LNCaP clone FGC (cell line): ENCODE results near the gene SUMO4.

ENCODE experiments used
- DNase-seq: peaks from one replicate; pipeline ENCODE4 v3.0.0-alpha.2; 2011; ENCODE audit warnings: low read depth
- H3K4me3 ChIP-seq: 2 replicates; pipeline ENCODE4 v1.5.1; 2011; ENCODE audit warnings: mild to moderate bottlenecking, low read depth, low read length, control low read depth
- CTCF ChIP-seq: IDR thresholded peaks from 2 replicates; pipeline ENCODE4 v1.5.1; 2012; ENCODE audit warnings: mild to moderate bottlenecking; ENCODE audit not compliant: control insufficient read depth, insufficient read depth; ENCODE audit errors: extremely low read depth

Gene SUMO4

DNA sequence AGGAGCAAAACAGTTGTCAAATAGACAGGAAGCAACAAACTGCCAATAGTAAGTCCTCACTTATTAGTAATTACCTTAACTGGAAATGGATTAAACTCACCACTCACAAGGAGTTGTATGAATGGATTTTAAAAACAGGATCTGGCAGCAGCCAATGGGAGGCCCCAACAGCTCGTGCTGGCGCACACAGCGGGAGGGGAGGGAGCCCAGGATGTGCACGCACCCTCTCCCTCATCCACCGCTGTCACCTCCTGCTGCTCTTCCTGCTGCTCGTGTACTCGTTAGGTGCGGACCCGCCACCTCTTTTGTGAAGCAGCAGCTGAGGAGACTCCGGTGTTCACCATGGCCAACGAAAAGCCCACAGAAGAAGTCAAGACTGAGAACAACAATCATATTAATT, at the start of gene SUMO4:
TSS of gene SUMO4 (plus strand) at position 213 of the 400 bp plus-strand sequence. CDS start at position 343, 130 bp downstream.
- no peak for TF ChIP-seq CTCF
- H3K4me3 ChIP-seq = no peak within 1 kb of the TSS
- no peak for DNase-seq

- no peak for DNase-seq
- TF ChIP-seq CTCF = no peak
- H3K4me3 ChIP-seq = no peak overlapping the region
These were observed 46.1 kb upstream of the SUMO4 start for GRCh38 chr6:149354009-149354408.

DNA sequence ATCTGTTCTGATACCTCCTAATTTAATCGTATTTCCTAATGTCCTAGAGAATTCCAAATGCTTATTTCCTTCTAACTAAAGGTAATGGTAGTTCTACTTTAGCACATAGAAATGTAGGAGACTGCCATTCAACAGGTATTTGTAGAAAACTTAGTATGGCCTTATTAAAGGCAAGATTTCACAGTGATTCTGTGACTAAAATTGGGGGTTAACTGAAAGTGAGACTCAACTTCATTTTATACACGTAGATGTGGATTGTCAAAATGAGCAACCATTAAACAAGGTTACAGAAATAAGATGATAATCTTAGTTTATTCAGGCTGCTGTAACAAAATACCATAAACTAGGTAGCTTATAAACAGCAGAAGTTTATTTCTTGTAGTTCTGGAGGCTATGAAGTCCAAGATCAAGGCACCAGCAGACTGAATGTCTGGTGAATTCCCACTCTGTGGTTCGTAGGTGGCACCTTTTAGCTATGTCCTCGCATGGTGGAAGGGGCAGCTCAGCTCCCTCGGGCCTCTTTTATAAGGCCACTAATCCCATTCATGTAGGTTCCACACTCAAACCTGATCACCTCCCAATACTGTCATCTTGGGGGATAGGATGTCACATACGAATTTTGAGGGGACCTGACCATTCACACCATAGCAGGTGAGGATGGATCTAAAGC, 43.8 kb upstream of the SUMO4 start:
- TF ChIP-seq CTCF = no peak
- no peak for DNase-seq
- no peak overlapping the region for H3K4me3 ChIP-seq

DNA sequence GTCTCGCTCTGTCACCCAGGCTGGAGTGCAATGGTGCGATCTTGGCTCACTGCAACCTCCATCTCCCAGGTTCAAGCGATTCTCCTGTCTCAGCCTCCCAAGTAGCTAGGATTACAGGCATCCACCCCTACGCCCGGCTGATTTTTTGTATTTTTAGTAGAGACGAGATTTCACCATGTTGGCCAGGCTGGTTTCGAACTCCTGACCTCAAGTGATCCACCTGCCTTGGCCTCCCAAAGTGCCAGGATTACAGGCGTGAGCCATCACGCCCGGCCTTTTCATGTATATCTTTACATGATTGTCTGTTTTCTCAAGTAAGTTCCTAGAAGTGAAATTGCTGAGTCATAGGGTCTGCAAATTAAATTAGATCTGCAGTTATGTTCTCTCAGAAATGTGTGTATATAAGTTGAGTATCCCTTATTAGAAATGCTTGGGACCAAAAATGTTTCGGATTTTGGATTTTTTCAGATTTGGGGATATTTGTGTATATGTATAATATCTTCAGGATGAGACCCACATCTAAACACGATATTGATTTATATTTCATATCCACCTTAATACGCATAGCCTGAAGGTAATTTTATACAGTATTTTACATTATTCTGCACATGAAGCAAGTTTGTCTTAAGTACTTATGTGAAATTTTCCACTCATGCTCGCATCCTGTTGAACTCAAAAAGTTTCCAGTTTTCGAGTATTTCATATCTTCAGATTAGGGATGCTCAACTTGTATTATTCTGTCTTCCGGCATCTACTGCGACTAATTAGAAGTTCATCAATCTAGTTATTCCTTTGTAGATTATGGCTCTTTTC, 42.1 kb upstream of the SUMO4 start:
- DNase-seq = no peak
- no peak overlapping the region for H3K4me3 ChIP-seq
- no peak for TF ChIP-seq CTCF

GRCh38 chr6:149359440-149359839, 40.6 kb upstream of the SUMO4 start:
- DNase-seq = no peak
- no peak for TF ChIP-seq CTCF
- no peak overlapping the region for H3K4me3 ChIP-seq

- no peak overlapping the region for H3K4me3 ChIP-seq
- no peak for TF ChIP-seq CTCF
- DNase-seq = no peak
These were observed 39.5 kb upstream of the SUMO4 start for GRCh38 chr6:149360536-149360935.
